HG02798 (cell line): ENCODE data around the gene MAP1B.

Source experiments
- ATAC-seq: cut with Tn5 transposase; IDR thresholded peaks from one replicate; pipeline ENCODE4 v1.9.1; 2021; ENCODE audit warnings: mild to moderate bottlenecking; ENCODE audit not compliant: unreplicated experiment, poor library complexity

MAP1B gene

DNA sequence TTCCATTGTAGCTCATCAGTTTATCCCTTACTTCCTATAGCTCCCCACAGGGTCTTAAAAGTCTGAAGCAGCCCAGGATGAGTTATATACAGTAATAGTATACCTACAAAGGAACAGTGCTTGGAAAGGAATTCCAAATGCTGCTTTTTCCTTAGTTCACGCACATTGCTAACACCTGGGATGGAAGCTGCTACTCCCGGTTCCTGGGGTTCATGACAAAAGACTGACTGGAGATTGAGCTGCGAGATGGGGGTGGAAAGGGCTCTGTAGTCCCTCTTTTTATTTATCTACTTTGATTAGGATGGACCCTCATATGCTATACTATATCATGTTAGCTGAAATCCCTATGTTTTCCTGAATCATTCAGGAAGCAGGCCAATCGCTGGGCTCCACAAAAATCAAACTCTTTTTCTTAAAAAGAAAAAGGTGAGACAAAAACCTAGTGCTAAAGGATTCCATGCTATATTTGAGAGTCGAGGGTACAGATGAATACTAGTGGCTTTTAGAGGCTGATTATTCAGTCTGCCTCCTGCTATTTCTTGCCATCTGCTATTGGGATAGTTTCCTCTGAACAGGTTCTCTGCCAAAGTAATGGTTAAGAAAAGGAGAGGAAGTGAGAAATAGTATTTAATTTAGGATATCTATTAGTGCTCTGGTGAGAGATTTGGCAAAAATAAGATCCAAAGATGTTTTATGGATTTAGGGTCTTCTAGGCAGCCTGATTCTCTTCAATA is 131.6 kb downstream of the MAP1B start:
- ATAC-seq, result no peak

DNA sequence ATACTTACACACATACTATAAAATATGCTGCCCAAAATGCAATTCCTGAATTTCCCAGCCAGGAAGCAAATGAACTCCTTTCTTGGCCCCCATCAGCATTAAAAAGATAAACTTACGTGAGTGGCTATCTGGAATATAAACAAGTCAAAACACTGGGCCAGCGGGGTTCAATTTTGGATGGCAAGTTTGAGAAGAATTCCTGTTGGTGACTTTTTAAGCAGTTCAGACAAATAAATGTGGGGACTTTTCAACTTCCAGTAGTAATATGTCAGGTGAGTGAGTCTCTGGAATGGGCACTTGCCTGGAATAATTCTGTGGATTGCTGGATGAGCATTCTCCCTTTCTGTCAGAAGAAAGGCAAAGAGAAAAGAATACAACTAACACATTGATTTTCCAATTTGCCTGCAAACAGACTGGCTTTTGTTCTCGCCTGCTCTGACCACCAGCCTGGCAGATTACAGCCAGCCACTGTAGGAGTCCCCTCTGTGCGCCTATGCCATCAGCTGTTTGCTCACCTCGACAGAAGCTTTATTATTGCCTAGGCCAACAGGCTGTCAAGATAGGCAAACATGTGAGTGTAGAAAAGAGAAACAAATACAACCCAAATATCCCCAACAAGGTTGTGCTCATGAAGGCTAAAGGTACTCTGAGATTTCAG is 134.2 kb downstream of the MAP1B start:
- no peak for ATAC-seq

DNA sequence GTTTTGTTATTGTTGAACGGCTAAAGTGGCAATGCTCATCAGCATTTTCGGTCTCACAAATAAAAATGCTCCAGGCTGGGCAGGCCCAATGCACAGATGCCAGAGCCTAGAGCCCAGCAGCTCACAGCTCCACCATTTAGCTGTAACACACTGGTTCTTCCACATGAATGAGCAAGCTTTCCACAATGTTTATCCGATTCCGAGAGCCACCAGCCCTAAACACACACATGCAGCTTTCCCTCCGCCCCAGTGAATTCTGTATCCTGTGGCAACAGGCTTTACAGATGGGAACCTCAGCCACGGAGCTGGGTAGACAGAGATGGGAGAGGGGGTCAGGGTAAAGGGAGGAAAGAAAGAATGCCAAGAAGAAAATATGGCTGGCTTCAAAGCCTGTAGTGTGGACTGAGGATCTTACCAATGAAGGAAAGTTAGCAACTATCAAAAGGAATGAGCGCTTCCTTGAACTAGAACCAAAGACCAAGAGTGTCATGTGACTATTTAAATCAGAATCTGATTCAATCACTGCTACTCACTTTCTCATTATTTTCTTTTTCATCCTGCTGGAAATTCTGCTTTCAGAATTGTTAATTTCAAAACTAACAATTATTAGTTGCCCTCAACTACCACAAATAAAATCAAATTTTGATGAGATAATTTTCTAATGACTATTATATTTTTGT is 135.7 kb downstream of the MAP1B start:
- no peak for ATAC-seq

DNA sequence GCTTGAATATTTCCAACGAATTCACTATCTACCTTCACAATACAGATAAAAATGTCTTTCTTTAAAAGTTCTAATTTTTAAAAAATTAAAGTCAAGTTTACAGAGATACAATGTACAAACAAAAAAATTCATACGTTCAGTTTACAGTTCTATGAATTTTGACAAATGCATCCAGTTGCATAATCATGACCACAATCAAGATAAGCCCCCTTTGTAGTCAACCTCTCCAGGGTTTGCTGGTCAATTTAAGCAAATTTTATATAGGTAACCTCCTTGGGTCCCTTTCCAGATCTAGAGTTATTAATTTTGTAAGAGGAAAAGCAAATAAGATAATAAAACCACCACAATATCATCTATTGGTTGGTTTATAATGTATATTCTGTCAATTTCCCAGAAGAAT is 136.4 kb downstream of the MAP1B start:
- no peak for ATAC-seq

DNA sequence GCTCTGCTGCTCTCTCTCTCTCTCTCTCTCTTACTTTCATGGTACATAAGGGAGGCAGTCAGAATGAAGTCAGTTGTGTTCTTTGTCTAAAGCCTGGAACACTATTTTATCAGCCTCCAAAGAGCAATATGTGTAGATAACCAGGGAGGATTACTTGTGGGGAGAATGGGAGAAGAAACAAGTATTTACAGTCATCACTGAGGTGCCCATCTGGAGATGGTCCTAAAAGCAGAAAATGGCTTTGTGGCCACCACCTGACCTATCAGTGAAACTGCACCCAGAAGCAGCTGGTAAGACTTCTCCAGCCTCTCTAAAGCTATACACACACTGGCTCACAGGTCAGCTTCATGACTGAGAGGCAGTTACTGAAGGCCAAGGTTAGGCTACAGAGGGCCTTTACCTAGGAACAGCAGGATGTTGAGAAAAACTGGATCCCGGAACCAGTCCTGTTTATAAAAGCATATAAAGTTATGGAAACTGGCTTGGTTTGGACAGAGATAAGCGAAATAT is 137.6 kb downstream of the MAP1B start:
- ATAC-seq, result peak; percentile 85

DNA sequence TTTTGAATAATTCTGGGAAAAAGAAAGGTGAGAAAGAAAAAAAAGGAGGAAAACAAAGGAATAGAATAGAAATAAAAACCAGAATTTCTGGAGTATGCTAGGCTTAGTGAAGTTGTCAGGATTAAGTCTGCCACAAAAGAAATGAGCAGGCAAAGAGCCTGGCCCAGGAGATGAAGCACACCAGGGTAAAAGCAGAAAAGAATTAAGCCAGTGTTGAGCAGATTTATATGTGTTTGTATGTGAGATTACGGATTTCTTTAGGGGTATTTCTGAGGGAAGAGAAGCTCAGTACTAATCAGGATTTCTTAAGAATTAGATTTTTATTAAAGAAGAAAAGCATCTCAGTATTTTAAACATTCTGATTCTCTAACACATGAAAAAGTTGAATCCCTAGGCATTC is 138.3 kb downstream of the MAP1B start:
- ATAC-seq, result no peak

DNA sequence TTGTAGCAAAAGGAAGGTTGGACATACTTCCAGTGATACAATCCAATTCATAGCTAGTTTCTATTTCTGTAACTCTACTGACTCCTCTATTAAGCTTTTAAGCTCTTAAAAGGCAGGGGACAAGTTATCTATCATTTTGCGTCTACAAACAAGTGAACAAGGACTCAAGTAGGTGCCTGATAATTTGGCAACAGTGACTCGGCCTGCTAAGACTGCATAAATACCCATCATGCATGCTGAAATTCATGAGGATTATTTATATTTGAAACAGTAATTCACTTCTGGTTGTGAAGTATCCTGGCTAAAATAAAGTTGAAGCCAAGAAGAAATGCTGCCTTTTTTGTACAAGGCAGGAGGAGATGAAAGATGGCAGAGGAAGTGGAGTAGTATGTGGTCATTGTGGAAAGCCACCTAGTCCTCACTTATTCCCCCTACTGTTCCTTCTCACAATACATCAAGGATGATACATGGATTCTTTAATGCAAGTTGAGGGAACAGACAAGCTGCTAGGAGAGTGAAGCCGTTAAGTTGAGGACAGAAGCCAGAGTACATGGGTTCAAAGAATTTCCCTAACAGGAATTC is 138.8 kb downstream of the MAP1B start:
- ATAC-seq, result no peak

DNA sequence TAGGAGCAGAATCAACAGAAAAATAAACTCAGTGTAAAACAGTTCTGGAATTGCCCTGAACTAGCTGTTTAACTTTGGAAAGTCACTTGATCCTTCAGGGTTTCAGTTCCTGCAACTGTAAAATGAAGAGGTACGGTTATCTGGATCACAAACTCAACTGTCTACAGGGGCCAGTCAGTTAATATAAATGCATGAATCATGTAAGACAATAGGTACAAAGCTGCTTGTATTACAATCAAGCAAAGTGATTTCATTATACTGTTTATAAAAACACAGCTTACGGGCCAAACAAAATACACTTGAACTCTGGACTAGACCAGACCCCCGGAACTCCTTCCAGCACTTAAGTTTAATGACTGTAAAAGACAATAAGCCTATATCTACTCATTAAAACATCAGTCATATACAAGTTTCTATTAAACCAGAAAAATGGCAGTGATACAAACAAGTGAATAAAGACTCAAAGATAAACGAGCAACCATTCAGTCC is 139.7 kb downstream of the MAP1B start:
- no peak for ATAC-seq

DNA sequence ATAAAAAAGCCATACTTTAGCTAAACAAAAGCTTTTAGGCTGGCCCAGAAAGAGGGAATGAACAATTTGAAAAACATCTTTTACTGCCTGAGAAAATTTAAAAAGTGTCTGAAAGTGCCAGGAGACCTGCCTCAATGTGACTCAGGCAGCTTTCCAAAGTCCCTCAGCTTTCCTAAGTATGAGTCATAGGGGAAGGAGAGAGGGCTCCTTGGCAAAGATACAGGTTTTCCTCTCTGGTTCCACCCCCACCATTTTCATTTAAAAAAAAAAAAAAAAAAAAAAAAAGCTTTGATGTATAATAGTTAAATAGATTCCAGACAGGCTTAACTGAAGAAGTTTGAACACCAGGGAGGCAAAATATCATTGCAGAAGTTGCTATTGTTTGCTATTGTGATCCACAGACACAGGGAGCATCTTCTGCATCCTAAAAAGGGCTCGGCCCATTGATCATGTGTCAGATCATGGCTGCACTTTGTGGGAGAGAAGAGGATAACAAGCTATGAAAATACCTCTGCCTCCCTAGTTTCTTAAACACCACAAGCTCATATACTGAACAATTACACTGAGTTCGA is 141.2 kb downstream of the MAP1B start:
- no peak for ATAC-seq

DNA sequence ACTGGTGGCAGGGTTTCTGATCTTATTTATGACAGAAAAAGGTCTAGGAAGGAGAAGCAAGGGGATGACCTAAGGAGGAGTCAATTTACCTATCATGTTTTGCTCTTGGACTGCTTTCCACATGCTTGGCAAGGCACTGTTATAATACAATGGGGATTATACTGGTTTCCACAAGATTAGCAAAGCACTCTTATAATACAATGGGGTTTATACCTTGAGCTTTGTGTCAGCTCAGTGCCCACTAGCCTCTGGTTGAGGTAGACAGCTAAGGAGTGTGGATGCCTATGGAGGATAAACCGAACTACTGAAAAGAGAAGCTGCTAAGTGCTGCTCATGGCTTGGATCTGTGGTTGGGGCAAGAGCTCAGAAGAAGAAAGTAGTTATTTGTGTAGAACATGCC is 144.1 kb downstream of the MAP1B start:
- no peak for ATAC-seq

DNA sequence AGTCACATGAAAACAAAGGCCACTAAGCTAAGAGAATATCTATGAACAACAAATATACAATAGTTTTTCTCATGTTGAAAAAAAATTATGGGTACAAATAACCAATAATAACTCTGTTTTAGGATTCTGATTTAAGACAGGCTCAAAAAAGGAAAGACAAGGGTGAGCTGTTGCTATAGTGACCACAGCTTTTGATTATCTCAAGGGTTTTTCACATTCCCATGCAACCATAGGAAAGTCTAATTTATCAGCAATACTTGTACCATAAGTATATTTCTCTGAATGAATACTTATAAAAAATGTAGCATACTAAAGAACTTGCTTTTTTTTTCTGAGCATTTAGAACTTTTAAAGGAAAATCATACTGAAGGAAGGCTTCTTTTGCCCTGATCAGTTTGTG is 144.7 kb downstream of the MAP1B start:
- ATAC-seq, result no peak

DNA sequence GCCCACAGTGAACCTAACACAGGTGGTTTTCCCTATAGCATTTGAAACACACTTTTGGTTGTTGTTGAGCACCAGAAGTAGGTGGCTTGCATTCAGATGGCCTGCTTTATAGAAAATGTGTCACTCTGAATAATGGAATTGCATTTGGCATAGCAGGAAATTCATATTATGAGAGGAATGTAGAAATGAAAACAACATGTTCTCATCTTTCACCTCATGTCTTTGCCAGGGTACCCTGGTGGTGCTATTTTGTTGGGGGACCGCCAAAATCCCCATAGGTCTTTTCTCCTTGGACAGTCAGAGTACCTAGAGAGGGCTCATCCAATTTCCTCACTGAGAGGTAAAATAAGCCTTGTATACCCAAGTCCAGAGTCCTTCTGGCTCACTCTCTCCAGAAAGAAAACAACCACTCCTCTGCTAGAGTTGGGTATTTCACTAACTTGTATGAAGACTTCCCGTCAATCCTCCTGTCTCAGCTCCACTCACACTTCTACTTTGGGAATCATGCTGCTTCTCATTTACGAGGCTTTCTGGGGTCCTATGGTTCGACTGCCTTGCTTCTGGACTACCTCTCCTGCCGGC is 145.4 kb downstream of the MAP1B start:
- no peak for ATAC-seq

DNA sequence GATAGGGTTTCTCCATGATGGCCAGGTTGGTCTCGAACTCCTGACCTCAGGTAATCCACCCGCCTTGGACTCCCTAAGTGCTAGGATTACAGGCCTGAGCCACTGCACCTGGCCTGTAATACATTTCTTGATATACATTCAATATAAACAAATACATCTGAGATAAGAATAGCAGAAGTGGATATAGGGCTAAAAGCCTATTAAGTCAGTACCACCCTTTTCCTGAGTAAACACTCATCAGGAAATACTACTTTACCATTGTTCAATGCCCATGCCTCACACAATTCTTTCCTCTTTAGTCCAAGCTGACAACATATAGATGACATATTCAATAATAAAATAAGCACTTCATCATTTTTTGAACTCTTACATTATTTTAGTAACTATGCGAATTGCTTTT is 148.0 kb downstream of the MAP1B start:
- no peak for ATAC-seq

DNA sequence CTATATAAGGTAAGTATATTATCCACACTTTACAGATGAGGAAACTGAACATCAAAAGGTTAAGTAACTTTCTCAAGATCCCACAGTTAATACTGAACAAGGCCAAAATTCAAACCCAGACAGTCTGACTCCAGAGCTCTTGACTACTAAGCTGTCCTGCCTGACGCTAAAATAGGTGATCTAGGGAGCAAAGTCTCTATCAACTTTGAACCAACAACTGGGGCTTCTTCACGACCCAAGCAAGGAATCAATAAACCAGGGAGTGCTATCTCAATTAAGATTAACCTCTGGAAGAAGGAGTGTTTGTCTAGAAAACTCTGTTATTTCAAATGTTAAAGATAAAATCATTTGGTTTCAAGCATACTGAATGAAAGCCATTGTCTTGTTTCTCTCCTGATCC is 148.4 kb downstream of the MAP1B start:
- no peak for ATAC-seq

DNA sequence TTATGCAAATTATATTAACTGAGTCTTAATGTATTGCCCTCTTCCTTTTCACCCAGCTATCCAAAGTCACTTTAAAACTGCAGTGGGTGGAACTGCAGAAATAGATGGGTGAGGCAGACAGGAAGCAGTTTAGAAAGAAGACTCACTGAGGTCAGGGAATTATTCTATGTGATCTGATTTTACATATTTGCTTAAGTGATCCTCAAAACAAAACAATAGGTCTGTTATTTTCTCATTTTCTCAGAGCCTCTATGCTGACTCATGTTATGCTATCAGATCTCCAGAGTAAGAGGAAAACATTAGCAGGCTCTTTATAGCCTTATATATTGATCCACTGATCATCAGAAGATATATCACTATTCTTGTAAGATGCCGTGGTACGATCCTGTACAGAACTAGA is 149.3 kb downstream of the MAP1B start:
- ATAC-seq, result no peak
